Vagina (tissue), 2 donors: ENCODE results near the gene EFHC1.

Experiments
- CTCF ChIP-seq, 3 experiments: fragments of 450-650 bp in 2 of 3; fragments of 200-600 bp in 1 of 3; sonication (generic) in 1 of 3; IDR thresholded peaks; one replicate each; pipeline ENCODE4 v1.5.1; 2017 to 2019; ENCODE audit warnings: antibody characterized with exemption in 3 of 3, mild to moderate bottlenecking in 2 of 3, moderate library complexity in 2 of 3
- POLR2A ChIP-seq, 2 donors: fragments of 450-650 bp; IDR thresholded peaks; one replicate each; pipeline ENCODE4 v1.6.1; 2017; ENCODE audit warnings: antibody characterized with exemption in 2 of 2, mild to moderate bottlenecking in 2 of 2, moderate library complexity in 2 of 2
- POLR2AphosphoS5 ChIP-seq, 2 donors: sonication (generic); formaldehyde crosslinking; IDR thresholded peaks; one replicate each; pipeline ENCODE4 v1.9.0; 2017; ENCODE audit warnings: antibody characterized with exemption in 2 of 2, mild to moderate bottlenecking in 2 of 2, low read depth in 1 of 2; ENCODE audit not compliant: insufficient read depth in 1 of 2

DNA sequence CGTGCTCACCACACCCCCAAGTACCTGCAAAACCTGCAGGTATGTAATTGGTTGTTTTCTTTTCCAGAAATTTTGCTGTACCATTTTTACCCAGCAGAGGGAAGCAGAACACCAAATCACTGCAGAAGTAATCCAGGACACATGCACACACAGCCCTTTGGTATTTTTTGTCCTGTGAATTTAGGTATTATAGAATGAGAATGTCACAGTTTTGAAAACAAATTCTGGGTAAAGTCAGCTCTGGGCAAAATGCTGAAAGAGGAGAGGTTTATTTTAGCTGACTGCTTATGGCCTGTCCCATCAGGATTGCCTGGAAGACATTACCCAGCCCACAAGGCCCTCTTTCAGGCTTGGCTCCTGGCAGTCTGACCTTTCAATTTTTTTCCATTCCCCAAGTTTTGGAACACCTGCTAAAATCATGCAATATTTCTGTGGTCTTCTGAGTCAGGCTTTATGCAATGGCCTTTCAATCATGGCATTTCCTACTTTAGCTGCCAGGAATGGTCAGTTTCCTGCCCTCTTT lies 3.5 kb upstream of the EFHC1 start:
- TF ChIP-seq CTCF (IDR thresholded peaks at IDR 0.05) (peak; percentile 68 to 88 (median 72)), POLR2A (IDR thresholded peaks at IDR 0.05) (no peak), POLR2AphosphoS5 (IDR thresholded peaks at IDR 0.05; ENCODE audit: insufficient read depth in 1 of 2, low read depth in 1 of 2) (no peak)
